HG03103 (cell line): ENCODE measurements around the gene HOXC6.
"Not testable (repeated sequence)": the region's sequence is repeated elsewhere in the genome, so short reads cannot be mapped to it uniquely, and the experiment has no call there.

Experiments
- ATAC-seq: cut with Tn5 transposase; IDR thresholded peaks from one replicate; pipeline ENCODE4 v1.9.1; 2021; ENCODE audit warnings: low read depth; ENCODE audit not compliant: unreplicated experiment

Gene HOXC6

GRCh38 chr12:54038284-54038870, 10.1 kb downstream of the HOXC6 start:
- ATAC-seq = no peak

GRCh38 chr12:54038871-54039414, 10.7 kb downstream of the HOXC6 start:
- ATAC-seq = no peak

- no peak for ATAC-seq
Observed at GRCh38 chr12:54039417-54040147, 11.3 kb downstream of the HOXC6 start.

- ATAC-seq = no peak
Observed at GRCh38 chr12:54040148-54040494, 11.9 kb downstream of the HOXC6 start.

GRCh38 chr12:54040648-54041047, 12.4 kb downstream of the HOXC6 start:
- ATAC-seq = no peak

- no peak for ATAC-seq
Observed at GRCh38 chr12:54041097-54041690, 13.0 kb downstream of the HOXC6 start.

- not testable (repeated sequence) for ATAC-seq
Observed at GRCh38 chr12:54042033-54042432, 13.8 kb downstream of the HOXC6 start.

- no peak for ATAC-seq
Observed at GRCh38 chr12:54042970-54043853, 15.0 kb downstream of the HOXC6 start.

GRCh38 chr12:54044425-54045103, 16.3 kb downstream of the HOXC6 start:
- ATAC-seq = no peak

GRCh38 chr12:54045401-54045800, 17.2 kb downstream of the HOXC6 start:
- ATAC-seq = no peak

GRCh38 chr12:54045868-54046521, 17.8 kb downstream of the HOXC6 start:
- no peak for ATAC-seq

GRCh38 chr12:54046809-54047159, 18.5 kb downstream of the HOXC6 start:
- ATAC-seq = no peak

- ATAC-seq = no peak
Observed at GRCh38 chr12:54047160-54047963, 19.1 kb downstream of the HOXC6 start.

- ATAC-seq = no peak
Observed at GRCh38 chr12:54047964-54048303, 19.7 kb downstream of the HOXC6 start.

GRCh38 chr12:54048406-54049093, 20.3 kb downstream of the HOXC6 start:
- ATAC-seq = no peak

- ATAC-seq = no peak
Observed at GRCh38 chr12:54049108-54049507, 20.9 kb downstream of the HOXC6 start.

- ATAC-seq = no peak
Observed at GRCh38 chr12:54050482-54050810, 22.2 kb downstream of the HOXC6 start.

- no peak for ATAC-seq
Observed at GRCh38 chr12:54051026-54051842, 23.0 kb downstream of the HOXC6 start.
